ENCODE measurements around the gene GULP1. TPM values are rescaled to one million over a fixed set of nuclear protein-coding genes. Genes with fewer than 3 reads are reported as not detected.

GULP1 gene
- total RNA-seq, 1 experiment from 2014 or later = 75.1 TPM

GRCh38 chr2:188279093-188279445 is 12.6 kb upstream of the GULP1 start (continued):
- no peak for TF ChIP-seq PRDM15 (CRISPR knock-in tag; IDR thresholded peaks at IDR 0.05)

- CTCF ChIA-PET = interaction anchor here (1.2 kb wide), 1 partner anchor 11 kb away, joined by 4 read pairs; the partner anchor contains the start of gene GULP1
- no peaks in the 10 kb centered on the region for H3K27me3 Mint-ChIP-seq (ENCODE audit: low read depth)
- ATAC-seq = no peak
- no peak for DNase-seq (ENCODE audit: low spot score)
- H3K4me1 Mint-ChIP-seq = peaks cover 52% of the 10 kb centered on the region
- no peak for TF ChIP-seq TCF7 (CRISPR knock-in tag; IDR thresholded peaks at IDR 0.05; ENCODE audit: low read depth)
- TF ChIP-seq, protein P1, sequence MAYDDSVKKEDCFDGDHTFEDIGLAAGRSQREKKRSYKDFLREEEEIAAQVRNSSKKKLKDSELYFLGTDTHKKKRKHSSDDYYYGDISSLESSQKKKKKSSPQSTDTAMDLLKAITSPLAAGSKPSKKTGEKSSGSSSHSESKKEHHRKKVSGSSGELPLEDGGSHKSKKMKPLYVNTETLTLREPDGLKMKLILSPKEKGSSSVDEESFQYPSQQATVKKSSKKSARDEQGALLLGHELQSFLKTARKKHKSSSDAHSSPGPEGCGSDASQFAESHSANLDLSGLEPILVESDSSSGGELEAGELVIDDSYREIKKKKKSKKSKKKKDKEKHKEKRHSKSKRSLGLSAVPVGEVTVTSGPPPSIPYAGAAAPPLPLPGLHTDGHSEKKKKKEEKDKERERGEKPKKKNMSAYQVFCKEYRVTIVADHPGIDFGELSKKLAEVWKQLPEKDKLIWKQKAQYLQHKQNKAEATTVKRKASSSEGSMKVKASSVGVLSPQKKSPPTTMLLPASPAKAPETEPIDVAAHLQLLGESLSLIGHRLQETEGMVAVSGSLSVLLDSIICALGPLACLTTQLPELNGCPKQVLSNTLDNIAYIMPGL (CRISPR knock-in tag; IDR thresholded peaks at IDR 0.05) = no peak
- TF ChIP-seq, protein P2, sequence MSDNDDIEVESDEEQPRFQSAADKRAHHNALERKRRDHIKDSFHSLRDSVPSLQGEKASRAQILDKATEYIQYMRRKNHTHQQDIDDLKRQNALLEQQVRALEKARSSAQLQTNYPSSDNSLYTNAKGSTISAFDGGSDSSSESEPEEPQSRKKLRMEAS (CRISPR knock-in tag; IDR thresholded peaks at IDR 0.05) = no peak
- TF ChIP-seq, protein P3, sequence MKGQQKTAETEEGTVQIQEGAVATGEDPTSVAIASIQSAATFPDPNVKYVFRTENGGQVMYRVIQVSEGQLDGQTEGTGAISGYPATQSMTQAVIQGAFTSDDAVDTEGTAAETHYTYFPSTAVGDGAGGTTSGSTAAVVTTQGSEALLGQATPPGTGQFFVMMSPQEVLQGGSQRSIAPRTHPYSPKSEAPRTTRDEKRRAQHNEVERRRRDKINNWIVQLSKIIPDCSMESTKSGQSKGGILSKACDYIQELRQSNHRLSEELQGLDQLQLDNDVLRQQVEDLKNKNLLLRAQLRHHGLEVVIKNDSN (CRISPR knock-in tag; IDR thresholded peaks at IDR 0.05) = no peak
- no peak for TF ChIP-seq JAZF1 (CRISPR knock-in tag; IDR thresholded peaks at IDR 0.05)
- TF ChIP-seq, protein P4, sequence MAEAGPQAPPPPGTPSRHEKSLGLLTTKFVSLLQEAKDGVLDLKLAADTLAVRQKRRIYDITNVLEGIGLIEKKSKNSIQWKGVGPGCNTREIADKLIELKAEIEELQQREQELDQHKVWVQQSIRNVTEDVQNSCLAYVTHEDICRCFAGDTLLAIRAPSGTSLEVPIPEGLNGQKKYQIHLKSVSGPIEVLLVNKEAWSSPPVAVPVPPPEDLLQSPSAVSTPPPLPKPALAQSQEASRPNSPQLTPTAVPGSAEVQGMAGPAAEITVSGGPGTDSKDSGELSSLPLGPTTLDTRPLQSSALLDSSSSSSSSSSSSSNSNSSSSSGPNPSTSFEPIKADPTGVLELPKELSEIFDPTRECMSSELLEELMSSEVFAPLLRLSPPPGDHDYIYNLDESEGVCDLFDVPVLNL (CRISPR knock-in tag; IDR thresholded peaks at IDR 0.05; ENCODE audit: borderline replicate concordance, low read depth) = no peak
- TF ChIP-seq NR3C1 (CRISPR knock-in tag; conservative IDR thresholded peaks at IDR 0.05; ENCODE audit: low read depth) = no peak
- TF ChIP-seq SOX15 (CRISPR knock-in tag; IDR thresholded peaks at IDR 0.05) = no peak
- TF ChIP-seq, protein P5, sequence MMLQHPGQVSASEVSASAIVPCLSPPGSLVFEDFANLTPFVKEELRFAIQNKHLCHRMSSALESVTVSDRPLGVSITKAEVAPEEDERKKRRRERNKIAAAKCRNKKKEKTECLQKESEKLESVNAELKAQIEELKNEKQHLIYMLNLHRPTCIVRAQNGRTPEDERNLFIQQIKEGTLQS (CRISPR knock-in tag; conservative IDR thresholded peaks at IDR 0.05) = no peak
- no peak for TF ChIP-seq RELA (CRISPR knock-in tag; IDR thresholded peaks at IDR 0.05; ENCODE audit: borderline replicate concordance)
- no peak for TF ChIP-seq CREM (CRISPR knock-in tag; IDR thresholded peaks at IDR 0.05)
- no peak for TF ChIP-seq AR (CRISPR knock-in tag; IDR thresholded peaks at IDR 0.05)
- TF ChIP-seq ZNF416 (CRISPR knock-in tag; IDR thresholded peaks at IDR 0.05) = no peak
- POLR2A ChIA-PET = interaction anchor here (1.2 kb wide), 1 partner anchor 12 kb away, joined by 6 read pairs; no protein-coding TSS in a partner anchor
- H3K9me3 Mint-ChIP-seq = peaks cover 18% of the 10 kb centered on the region
- H3K4me3 Mint-ChIP-seq = no peak overlapping the region
- H3K27ac Mint-ChIP-seq = no peak overlapping the region
- H3K36me3 Mint-ChIP-seq = peaks cover 17% of the 10 kb centered on the region
Observed at GRCh38 chr2:188280811-188281222, 10.9 kb upstream of the GULP1 start.

Measured in WTC11 (cell line).